T-helper 1 cell treated with Interleukin-12 subunit alpha and Interleukin-12 subunit beta and Interleukin-4 antibody, amounts not matched to agents 30 μg/mL and 1 μg/mL, for 36 hours (primary cell): Measurements from ENCODE around the gene KLHL5.
A peak's percentile ranks its signal among the peaks of the same experiment; 100 is the strongest.
"Not testable (repeated sequence)": the region's sequence is repeated elsewhere in the genome, so short reads cannot be mapped to it uniquely, and the experiment has no call there.

Experiments used
- H3K27ac Mint-ChIP-seq: one replicate; pipeline ENCODE4 v1.8.0; 2021; ENCODE audit warnings: mild to moderate bottlenecking, mixed read lengths
- H3K27me3 Mint-ChIP-seq: one replicate; pipeline ENCODE4 v1.8.0; 2021; ENCODE audit warnings: low read depth, mixed read lengths
- H3K36me3 Mint-ChIP-seq: one replicate; pipeline ENCODE4 v1.8.0; 2021; ENCODE audit warnings: low read depth, mixed read lengths
- H3K4me1 Mint-ChIP-seq: one replicate; pipeline ENCODE4 v1.8.0; 2021; ENCODE audit warnings: low read depth, mixed read lengths
- H3K4me3 Mint-ChIP-seq: one replicate; pipeline ENCODE4 v1.8.0; 2021; ENCODE audit warnings: mild to moderate bottlenecking, moderate library complexity, mixed read lengths
- H3K9me3 Mint-ChIP-seq: one replicate; pipeline ENCODE4 v1.8.0; 2021; ENCODE audit warnings: mixed read lengths

The KLHL5 gene

GRCh38 chr4:39102297-39102696 is 40.3 kb downstream of the KLHL5 start:
- Mint-ChIP-seq H3K36me3 (peaks cover 36% of the 10 kb centered on the region), H3K27ac (no peak overlapping the region), H3K4me3 (no peak overlapping the region), H3K4me1 (peaks cover 6% of the 10 kb centered on the region), H3K27me3 (no peaks in the 10 kb centered on the region), H3K9me3 (no peaks in the 10 kb centered on the region)

- no peak overlapping the region for H3K4me3 Mint-ChIP-seq
- H3K9me3 Mint-ChIP-seq, result no peaks in the 10 kb centered on the region
- no peaks in the 10 kb centered on the region for H3K27me3 Mint-ChIP-seq
- H3K4me1 Mint-ChIP-seq, result peaks cover 8% of the 10 kb centered on the region
- H3K36me3 Mint-ChIP-seq, result peaks cover 40% of the 10 kb centered on the region
- no peak overlapping the region for H3K27ac Mint-ChIP-seq
Observed at GRCh38 chr4:39103291-39103690, 41.3 kb downstream of the KLHL5 start.

GRCh38 chr4:39104255-39104654 is 42.2 kb downstream of the KLHL5 start:
- Mint-ChIP-seq H3K36me3 (peaks cover 44% of the 10 kb centered on the region), H3K9me3 (no peaks in the 10 kb centered on the region), H3K4me3 (no peak overlapping the region), H3K27ac (no peak overlapping the region), H3K27me3 (no peaks in the 10 kb centered on the region), H3K4me1 (peaks cover 10% of the 10 kb centered on the region)

- Mint-ChIP-seq H3K4me1 (peaks cover 7% of the 10 kb centered on the region), H3K27ac (no peak overlapping the region), H3K36me3 (peaks cover 35% of the 10 kb centered on the region)
Observed at GRCh38 chr4:39106011-39106410, 44.0 kb downstream of the KLHL5 start.

GRCh38 chr4:39114436-39114835 is 52.4 kb downstream of the KLHL5 start:
- Mint-ChIP-seq H3K9me3 (peaks cover 14% of the 10 kb centered on the region), H3K27ac (no peak overlapping the region), H3K4me1 (peaks cover 30% of the 10 kb centered on the region), H3K36me3 (peaks cover 52% of the 10 kb centered on the region), H3K27me3 (no peaks in the 10 kb centered on the region), H3K4me3 (no peak overlapping the region)

More at GRCh38 chr4:39106011-39106410, 44.0 kb downstream of the KLHL5 start:
- Mint-ChIP-seq H3K9me3 (no peaks in the 10 kb centered on the region), H3K4me3 (no peak overlapping the region), H3K27me3 (no peaks in the 10 kb centered on the region)

DNA sequence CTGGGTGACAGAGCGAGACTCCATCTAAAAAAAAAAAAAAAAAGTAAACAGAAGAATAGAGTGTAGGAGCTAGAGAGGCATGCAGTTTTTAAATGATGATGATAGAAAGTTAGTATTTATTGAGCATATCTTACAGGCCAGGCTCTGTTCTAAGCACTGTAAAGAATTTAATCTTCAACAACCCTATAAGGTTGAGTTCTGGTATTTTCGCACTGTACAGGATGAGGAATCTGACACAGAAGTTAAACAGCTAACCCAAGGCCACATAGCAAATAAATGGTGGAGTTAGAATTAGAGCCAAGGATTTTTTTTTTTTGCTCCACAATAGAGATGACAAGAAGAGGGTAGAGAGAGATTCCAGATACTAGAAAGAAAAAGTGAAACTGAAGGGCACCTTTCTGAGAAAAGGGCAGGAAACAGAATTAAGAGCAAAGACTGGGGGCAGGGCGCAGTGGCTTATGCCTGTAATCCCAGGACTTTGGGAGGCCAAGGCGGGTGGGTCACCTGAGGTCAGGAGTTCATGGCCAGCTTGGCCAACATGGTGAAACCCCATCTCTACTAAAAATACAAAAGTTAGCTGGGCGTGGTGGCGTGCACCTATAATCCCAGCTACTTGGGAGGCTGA is 56.1 kb downstream of the KLHL5 start:
- Mint-ChIP-seq H3K4me1 (peaks cover 34% of the 10 kb centered on the region), H3K27me3 (no peaks in the 10 kb centered on the region), H3K4me3 (peak overlapping the region; percentile 17), H3K36me3 (peaks cover 62% of the 10 kb centered on the region), H3K9me3 (peaks cover 14% of the 10 kb centered on the region), H3K27ac (peak overlapping the region; percentile 84)

- H3K4me1 Mint-ChIP-seq, result peaks cover 28% of the 10 kb centered on the region
- H3K27me3 Mint-ChIP-seq, result no peaks in the 10 kb centered on the region
- no peak overlapping the region for H3K4me3 Mint-ChIP-seq
- peak overlapping the region; percentile 43 for H3K27ac Mint-ChIP-seq
- H3K36me3 Mint-ChIP-seq, result peaks cover 56% of the 10 kb centered on the region
- H3K9me3 Mint-ChIP-seq, result peaks cover 14% of the 10 kb centered on the region
Observed at GRCh38 chr4:39120418-39120817, 58.4 kb downstream of the KLHL5 start.

DNA sequence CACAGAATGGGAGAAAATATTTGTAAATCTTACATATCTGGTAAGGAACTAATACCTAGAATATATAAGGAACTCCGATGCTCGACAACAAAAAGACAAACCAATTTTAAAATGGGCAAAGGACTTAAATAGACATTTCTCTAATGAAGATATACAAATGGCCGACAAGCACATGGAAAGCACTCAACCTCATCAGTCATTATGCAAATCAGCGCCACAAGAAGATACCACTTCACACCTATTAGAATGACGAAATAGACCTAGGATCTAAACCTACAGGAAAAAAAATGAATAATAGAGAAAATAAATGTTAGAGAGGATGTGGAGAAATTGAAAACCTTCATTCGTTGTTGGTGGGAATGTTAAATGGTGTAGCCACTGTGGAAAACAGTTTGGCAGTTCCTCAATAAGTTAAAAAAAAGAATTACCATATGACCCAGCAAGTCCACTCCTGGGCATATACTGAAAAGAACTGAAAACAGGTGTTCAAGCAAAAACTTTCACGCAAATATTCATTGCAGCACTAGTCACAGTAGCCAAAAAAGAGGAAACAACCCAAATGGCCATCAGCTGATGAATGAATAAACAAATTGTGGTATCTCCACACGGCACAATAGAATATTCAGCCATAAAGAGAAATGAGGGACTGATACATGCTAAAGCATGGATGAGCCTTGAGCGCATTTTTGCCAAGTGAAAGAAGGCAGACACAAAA is 63.0 kb downstream of the KLHL5 start:
- Mint-ChIP-seq H3K4me1 (peaks cover 6% of the 10 kb centered on the region), H3K27me3 (no peaks in the 10 kb centered on the region), H3K27ac (no peak overlapping the region)

DNA sequence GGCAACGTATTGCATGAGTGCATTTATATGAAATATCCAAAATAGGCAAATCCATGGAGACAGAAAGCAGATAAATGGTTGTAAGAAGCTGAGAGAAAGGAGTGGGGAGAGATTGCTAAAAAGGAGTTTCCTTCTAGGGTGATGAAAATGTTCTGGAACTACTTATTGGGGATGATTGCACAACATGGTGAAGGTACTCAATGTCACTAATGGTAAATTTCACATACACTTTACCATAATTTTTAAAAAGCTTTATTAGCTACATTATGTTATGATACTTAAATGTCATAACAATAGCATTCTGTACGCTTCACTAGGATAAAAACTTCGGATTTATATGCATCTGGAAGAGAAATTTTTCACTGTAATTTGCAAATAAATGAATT is 63.6 kb downstream of the KLHL5 start:
- no peaks in the 10 kb centered on the region for H3K9me3 Mint-ChIP-seq
- H3K27me3 Mint-ChIP-seq, result no peaks in the 10 kb centered on the region
- no peak overlapping the region for H3K4me3 Mint-ChIP-seq
- no peak overlapping the region for H3K27ac Mint-ChIP-seq
- H3K36me3 Mint-ChIP-seq, result peaks cover 43% of the 10 kb centered on the region
- peaks cover 2% of the 10 kb centered on the region for H3K4me1 Mint-ChIP-seq

More for the DNA sequence above, 63.0 kb downstream of the KLHL5 start:
- Mint-ChIP-seq H3K36me3 (peaks cover 47% of the 10 kb centered on the region), H3K4me3 (no peak overlapping the region), H3K9me3 (no peaks in the 10 kb centered on the region)

DNA sequence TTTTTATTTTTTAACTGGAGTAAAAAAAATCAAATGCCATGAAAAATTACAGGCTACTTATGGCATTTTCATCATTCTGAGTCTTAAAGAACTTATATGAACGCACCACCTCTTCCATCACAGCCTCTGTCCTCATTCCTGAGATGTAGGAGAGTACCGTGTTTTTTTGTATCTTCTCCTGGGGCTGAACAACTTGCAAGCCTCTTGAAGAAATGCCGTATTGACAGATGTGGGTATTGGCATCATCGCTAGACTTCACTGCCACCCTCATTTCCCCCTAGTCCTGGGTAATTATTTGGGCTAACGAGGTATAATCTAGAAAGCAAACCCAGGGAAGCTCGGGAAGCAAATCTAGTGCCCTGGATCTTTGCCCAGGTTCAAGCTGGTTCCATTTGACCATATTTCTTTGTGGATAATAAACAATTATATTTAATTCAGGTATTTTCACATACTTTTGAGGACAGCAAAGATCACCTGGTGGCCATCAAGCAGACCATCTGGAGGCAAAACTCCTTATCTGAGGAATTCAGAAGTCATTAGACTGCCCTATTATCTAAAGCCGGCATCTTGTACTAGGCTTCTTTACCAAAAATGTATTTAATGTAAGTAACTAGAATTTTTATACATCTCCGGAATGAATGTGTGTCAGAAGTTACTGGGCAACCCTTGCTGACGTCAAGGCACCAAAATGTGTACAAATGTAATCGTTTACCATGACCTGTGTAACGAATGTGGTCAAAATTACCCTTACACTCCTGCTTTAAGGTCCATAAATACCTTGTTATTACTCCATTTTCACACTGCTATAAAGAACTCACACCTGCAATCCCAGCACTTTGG is 64.4 kb downstream of the KLHL5 start:
- Mint-ChIP-seq H3K27me3 (no peaks in the 10 kb centered on the region), H3K4me1 (no peaks in the 10 kb centered on the region), H3K9me3 (no peaks in the 10 kb centered on the region), H3K36me3 (peaks cover 40% of the 10 kb centered on the region), H3K27ac (no peak overlapping the region), H3K4me3 (no peak overlapping the region)

DNA sequence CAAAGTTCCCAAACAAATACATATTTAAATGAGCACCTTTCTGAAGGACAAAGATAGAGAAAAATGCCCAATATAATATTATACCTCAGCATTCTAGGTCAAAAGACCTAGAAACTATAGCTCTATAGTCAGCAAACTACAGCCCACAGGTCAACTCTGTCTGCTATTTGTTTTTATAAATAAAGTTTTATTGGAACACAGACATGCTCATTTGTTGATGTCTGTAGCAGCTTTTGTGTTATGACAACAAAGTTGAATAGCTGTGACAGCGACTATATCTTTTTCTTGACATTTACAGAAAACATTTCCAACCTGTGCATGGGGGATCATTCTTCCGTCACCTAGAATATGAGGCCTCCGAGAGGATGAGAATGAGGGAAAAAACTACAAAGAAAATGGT is 71.6 kb downstream of the KLHL5 start:
- H3K4me1 Mint-ChIP-seq, result peaks cover 15% of the 10 kb centered on the region
- no peaks in the 10 kb centered on the region for H3K9me3 Mint-ChIP-seq
- no peak overlapping the region for H3K27ac Mint-ChIP-seq
- no peaks in the 10 kb centered on the region for H3K27me3 Mint-ChIP-seq
- H3K4me3 Mint-ChIP-seq, result no peak overlapping the region
- H3K36me3 Mint-ChIP-seq, result peaks cover 19% of the 10 kb centered on the region

DNA sequence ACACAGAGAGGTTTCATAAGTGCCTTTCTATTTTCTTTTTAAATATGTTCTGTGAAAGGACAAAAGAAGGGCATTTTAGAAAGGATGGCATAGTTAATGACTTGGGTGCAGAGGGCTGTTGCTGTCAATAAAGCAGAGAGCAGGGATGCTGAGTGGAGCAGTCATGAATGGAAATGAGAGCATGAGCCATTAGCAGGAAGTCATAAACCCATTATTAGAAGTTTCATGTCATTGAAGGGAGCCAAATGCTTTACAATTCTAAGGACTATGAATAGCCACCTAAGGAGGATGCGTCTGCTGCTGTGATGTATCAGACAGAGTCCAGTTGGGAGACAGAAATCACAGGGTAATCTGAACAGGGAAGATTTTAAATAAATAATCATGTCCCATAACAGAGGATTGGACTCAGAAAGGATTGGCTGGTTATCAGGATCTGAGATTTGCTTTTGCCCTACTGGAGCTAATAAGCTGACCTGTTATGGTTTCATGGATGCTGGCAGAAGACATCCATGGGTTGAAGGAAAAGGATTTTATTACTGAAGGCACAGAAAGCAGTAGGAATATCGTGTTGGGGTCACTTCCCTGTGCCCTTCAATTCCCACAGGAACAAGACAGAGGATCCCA is 72.8 kb downstream of the KLHL5 start:
- Mint-ChIP-seq H3K4me3 (no peak overlapping the region), H3K9me3 (no peaks in the 10 kb centered on the region), H3K4me1 (peaks cover 15% of the 10 kb centered on the region), H3K27me3 (no peaks in the 10 kb centered on the region), H3K36me3 (peaks cover 17% of the 10 kb centered on the region), H3K27ac (peak overlapping the region; percentile 37)

GRCh38 chr4:39138227-39138626 is 76.2 kb downstream of the KLHL5 start:
- not testable (repeated sequence) for H3K9me3 Mint-ChIP-seq, H3K4me3 Mint-ChIP-seq, H3K27me3 Mint-ChIP-seq, H3K27ac Mint-ChIP-seq
- peaks cover 16% of the 10 kb centered on the region for H3K36me3 Mint-ChIP-seq
- peaks cover 15% of the 10 kb centered on the region for H3K4me1 Mint-ChIP-seq

DNA sequence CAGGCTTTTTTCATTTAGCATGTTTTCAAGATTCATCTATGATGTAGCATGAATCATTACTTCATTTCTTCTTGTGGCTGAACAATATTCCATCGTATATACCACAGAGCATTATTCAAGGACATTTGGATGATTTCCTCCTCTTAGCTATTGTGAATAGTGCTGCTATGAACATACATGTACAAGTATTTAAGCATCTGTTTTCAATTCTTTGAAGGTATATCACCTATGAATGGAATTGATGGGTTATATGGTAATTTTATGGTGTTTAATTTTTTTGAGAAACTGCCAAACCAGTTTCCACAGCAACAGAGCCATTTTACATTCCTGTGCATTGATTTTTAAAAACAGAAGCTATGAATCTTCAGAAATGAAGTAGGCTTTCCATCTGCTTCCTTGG is 84.2 kb downstream of the KLHL5 start:
- H3K36me3 Mint-ChIP-seq, result peaks cover 10% of the 10 kb centered on the region
- no peak overlapping the region for H3K27ac Mint-ChIP-seq
- no peaks in the 10 kb centered on the region for H3K27me3 Mint-ChIP-seq
- H3K4me3 Mint-ChIP-seq, result no peak overlapping the region
- H3K9me3 Mint-ChIP-seq, result no peaks in the 10 kb centered on the region
- H3K4me1 Mint-ChIP-seq, result peaks cover 7% of the 10 kb centered on the region
